ENCODE data around the gene OR5H1.

DNA sequence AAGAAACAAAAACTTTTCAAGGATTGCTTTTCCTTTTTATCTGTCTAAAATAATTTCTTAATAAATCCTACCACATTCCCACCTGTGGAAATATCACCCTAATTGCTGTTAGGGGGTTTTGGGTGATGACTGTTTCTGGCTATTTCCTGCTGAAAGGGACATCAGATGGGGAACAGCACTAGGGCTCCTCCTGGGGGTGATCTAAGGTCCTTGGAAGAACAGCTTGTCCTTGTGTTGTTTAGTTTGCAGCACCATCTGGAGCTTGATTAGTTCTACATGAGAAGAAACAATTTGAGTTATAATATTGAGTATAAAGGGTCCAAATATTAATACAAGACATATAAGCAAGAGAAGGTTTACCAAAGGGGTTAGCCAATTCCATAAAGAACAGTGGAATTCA, 54.7 kb downstream of the OR5H1 start:
- TF ChIP-seq CTCF (conservative IDR thresholded peaks at IDR 0.05 in 1 of 2, IDR thresholded peaks at IDR 0.05 in 1 of 2; ENCODE audit: extremely low read depth in 1 of 2, insufficient read depth in 1 of 2, low read depth in 1 of 2, low read length in 2 of 2), result no peak
- TF ChIP-seq EZH2 (IDR thresholded peaks at IDR 0.05; ENCODE audit: borderline replicate concordance, low read length), result no peak
